Rectal smooth muscle tissue (tissue), 1 donor: ENCODE measurements around the gene DACH1.

ENCODE experiments used
- H3K27ac ChIP-seq: one replicate; pipeline ENCODE4 v1.7.0; 2013; ENCODE audit warnings: low read depth, low read length, inconsistent platforms
- H3K27me3 ChIP-seq: one replicate; pipeline ENCODE4 v1.7.0; 2013; ENCODE audit warnings: low read length; ENCODE audit not compliant: control insufficient read depth, insufficient read depth
- H3K36me3 ChIP-seq: one replicate; pipeline ENCODE4 v1.7.0; 2013; ENCODE audit warnings: low read length; ENCODE audit not compliant: control insufficient read depth, insufficient read depth
- H3K4me1 ChIP-seq: one replicate; pipeline ENCODE4 v1.7.0; 2013; ENCODE audit warnings: low read length; ENCODE audit not compliant: control insufficient read depth, insufficient read depth
- H3K4me3 ChIP-seq: one replicate; pipeline ENCODE4 v1.7.0; 2013; ENCODE audit warnings: low read length
- H3K9ac ChIP-seq: one replicate; pipeline ENCODE4 v1.7.0; 2013; ENCODE audit warnings: low read length

DACH1 gene

GRCh38 chr13:71813187-71813586, 53.8 kb downstream of the DACH1 start:
- no peak overlapping the region for H3K27ac ChIP-seq
- no peak overlapping the region for H3K4me3 ChIP-seq
- no peak overlapping the region for H3K9ac ChIP-seq
- no peaks in the 10 kb centered on the region for H3K4me1 ChIP-seq
- H3K27me3 ChIP-seq = no peaks in the 10 kb centered on the region
- no peaks in the 10 kb centered on the region for H3K36me3 ChIP-seq

- H3K4me3 ChIP-seq = no peak overlapping the region
- H3K9ac ChIP-seq = no peak overlapping the region
- H3K27ac ChIP-seq = no peak overlapping the region
- no peaks in the 10 kb centered on the region for H3K27me3 ChIP-seq
- H3K4me1 ChIP-seq = no peaks in the 10 kb centered on the region
- no peaks in the 10 kb centered on the region for H3K36me3 ChIP-seq
Observed at GRCh38 chr13:71811344-71811743, 55.7 kb downstream of the DACH1 start.

GRCh38 chr13:71808708-71809107, 58.3 kb downstream of the DACH1 start:
- Histone ChIP-seq H3K4me3 (no peak overlapping the region), H3K9ac (no peak overlapping the region), H3K36me3 (no peaks in the 10 kb centered on the region)

GRCh38 chr13:71806886-71807285, 60.1 kb downstream of the DACH1 start:
- Histone ChIP-seq H3K27ac (no peak overlapping the region), H3K9ac (no peak overlapping the region), H3K27me3 (no peaks in the 10 kb centered on the region), H3K4me1 (no peaks in the 10 kb centered on the region), H3K36me3 (no peaks in the 10 kb centered on the region), H3K4me3 (no peak overlapping the region)

More at GRCh38 chr13:71808708-71809107, 58.3 kb downstream of the DACH1 start:
- Histone ChIP-seq H3K27ac (no peak overlapping the region), H3K4me1 (no peaks in the 10 kb centered on the region), H3K27me3 (no peaks in the 10 kb centered on the region)

GRCh38 chr13:71803066-71803465, 63.9 kb downstream of the DACH1 start:
- no peaks in the 10 kb centered on the region for H3K36me3 ChIP-seq
- H3K4me1 ChIP-seq = no peaks in the 10 kb centered on the region
- no peak overlapping the region for H3K27ac ChIP-seq
- H3K9ac ChIP-seq = no peak overlapping the region
- no peaks in the 10 kb centered on the region for H3K27me3 ChIP-seq
- no peak overlapping the region for H3K4me3 ChIP-seq

GRCh38 chr13:71801781-71802180, 65.2 kb downstream of the DACH1 start:
- Histone ChIP-seq H3K27me3 (no peaks in the 10 kb centered on the region), H3K4me1 (no peaks in the 10 kb centered on the region), H3K9ac (no peak overlapping the region), H3K36me3 (no peaks in the 10 kb centered on the region), H3K27ac (no peak overlapping the region), H3K4me3 (no peak overlapping the region)

GRCh38 chr13:71801165-71801760, 65.7 kb downstream of the DACH1 start:
- H3K36me3 ChIP-seq = no peaks in the 10 kb centered on the region
- no peak overlapping the region for H3K9ac ChIP-seq
- H3K4me1 ChIP-seq = no peaks in the 10 kb centered on the region
- H3K4me3 ChIP-seq = no peak overlapping the region
- no peak overlapping the region for H3K27ac ChIP-seq
- H3K27me3 ChIP-seq = no peaks in the 10 kb centered on the region

GRCh38 chr13:71799324-71799723, 67.7 kb downstream of the DACH1 start:
- no peak overlapping the region for H3K27ac ChIP-seq
- no peak overlapping the region for H3K4me3 ChIP-seq
- H3K36me3 ChIP-seq = no peaks in the 10 kb centered on the region
- no peak overlapping the region for H3K9ac ChIP-seq
- H3K27me3 ChIP-seq = no peaks in the 10 kb centered on the region
- H3K4me1 ChIP-seq = no peaks in the 10 kb centered on the region

- Histone ChIP-seq H3K27me3 (no peaks in the 10 kb centered on the region), H3K4me3 (no peak overlapping the region), H3K36me3 (no peaks in the 10 kb centered on the region), H3K27ac (no peak overlapping the region), H3K9ac (no peak overlapping the region), H3K4me1 (no peaks in the 10 kb centered on the region)
Observed at GRCh38 chr13:71798707-71799106, 68.3 kb downstream of the DACH1 start.

- Histone ChIP-seq H3K4me3 (no peak overlapping the region), H3K27ac (no peak overlapping the region), H3K9ac (no peak overlapping the region), H3K4me1 (no peaks in the 10 kb centered on the region), H3K27me3 (no peaks in the 10 kb centered on the region), H3K36me3 (no peaks in the 10 kb centered on the region)
Observed at GRCh38 chr13:71797517-71797916, 69.5 kb downstream of the DACH1 start.

- no peaks in the 10 kb centered on the region for H3K4me1 ChIP-seq
- H3K27ac ChIP-seq = no peak overlapping the region
- H3K9ac ChIP-seq = no peak overlapping the region
- H3K27me3 ChIP-seq = no peaks in the 10 kb centered on the region
- H3K4me3 ChIP-seq = no peak overlapping the region
- no peaks in the 10 kb centered on the region for H3K36me3 ChIP-seq
Observed at GRCh38 chr13:71789693-71790329, 77.2 kb downstream of the DACH1 start.

- Histone ChIP-seq H3K4me3 (no peak overlapping the region), H3K9ac (no peak overlapping the region), H3K27ac (no peak overlapping the region), H3K27me3 (no peaks in the 10 kb centered on the region), H3K4me1 (no peaks in the 10 kb centered on the region), H3K36me3 (no peaks in the 10 kb centered on the region)
Observed at GRCh38 chr13:71789037-71789436, 78.0 kb downstream of the DACH1 start.

GRCh38 chr13:71787414-71787813, 79.6 kb downstream of the DACH1 start:
- Histone ChIP-seq H3K27ac (no peak overlapping the region), H3K4me1 (no peaks in the 10 kb centered on the region)

More at GRCh38 chr13:71787414-71787813, 79.6 kb downstream of the DACH1 start:
- no peak overlapping the region for H3K4me3 ChIP-seq
- H3K36me3 ChIP-seq = no peaks in the 10 kb centered on the region
- H3K9ac ChIP-seq = no peak overlapping the region
- H3K27me3 ChIP-seq = no peaks in the 10 kb centered on the region
